Mesenteric fat pad (tissue), 1 donor: Measurements from ENCODE around the gene LIPE. TPM values are rescaled to one million over a fixed set of nuclear protein-coding genes. Genes with fewer than 3 reads are reported as not detected.

Source experiments
- DNase-seq: peaks from one replicate; pipeline ENCODE4 v3.0.0-alpha.2; 2020; ENCODE audit warnings: low spot score
- total RNA-seq: library from RNA; stranded (reverse); fragmentation: NEBNext Ultra II Directional; extraction: Animal tissue kit (Norgen Biotek cat#: 25700); gene quantifications from one replicate; pipeline ENCODE4 v1.2.1, GENCODE V29; 2021
- donor health status: DM: yes; HTN: yes; CAD: no.

Gene LIPE
- total RNA-seq, 1 donor from 2014 or later, result 1,893 TPM

GRCh38 chr19:42388851-42389489 lies 38.2 kb downstream of the LIPE start:
- no peak for DNase-seq

GRCh38 chr19:42386974-42387707 lies 40.0 kb downstream of the LIPE start:
- DNase-seq, result no peak

GRCh38 chr19:42380155-42380554 lies 47.0 kb downstream of the LIPE start:
- DNase-seq, result no peak

GRCh38 chr19:42378225-42379215 lies 48.7 kb downstream of the LIPE start:
- no peak for DNase-seq

GRCh38 chr19:42376177-42376555 lies 51.0 kb downstream of the LIPE start:
- no peak for DNase-seq

- no peak for DNase-seq
Observed at GRCh38 chr19:42375415-42376176, 51.6 kb downstream of the LIPE start.

GRCh38 chr19:42374826-42375376 lies 52.3 kb downstream of the LIPE start:
- no peak for DNase-seq

- no peak for DNase-seq
Observed at GRCh38 chr19:42370626-42371175, 56.5 kb downstream of the LIPE start.

- no peak for DNase-seq
Observed at GRCh38 chr19:42370068-42370520, 57.1 kb downstream of the LIPE start.

- DNase-seq, result no peak
Observed at GRCh38 chr19:42369433-42370067, 57.6 kb downstream of the LIPE start.

GRCh38 chr19:42368765-42369164 lies 58.4 kb downstream of the LIPE start:
- DNase-seq, result no peak

- DNase-seq, result no peak
Observed at GRCh38 chr19:42368360-42368759, 58.8 kb downstream of the LIPE start.

GRCh38 chr19:42367929-42368328 lies 59.3 kb downstream of the LIPE start:
- no peak for DNase-seq

- no peak for DNase-seq
Observed at GRCh38 chr19:42366673-42367072, 60.5 kb downstream of the LIPE start.

- DNase-seq, result no peak
Observed at GRCh38 chr19:42363614-42364346, 63.4 kb downstream of the LIPE start.

- no peak for DNase-seq
Observed at GRCh38 chr19:42362891-42363440, 64.2 kb downstream of the LIPE start.

GRCh38 chr19:42362342-42362741 lies 64.8 kb downstream of the LIPE start:
- DNase-seq, result no peak

- no peak for DNase-seq
Observed at GRCh38 chr19:42361545-42361910, 65.7 kb downstream of the LIPE start.
